CD14-positive monocyte (primary cell): Measurements from ENCODE around the gene COL11A1. TPM values are rescaled to one million over a fixed set of nuclear protein-coding genes. Genes with fewer than 3 reads are reported as not detected.
"Not testable (repeated sequence)": the region's sequence is repeated elsewhere in the genome, so short reads cannot be mapped to it uniquely, and the experiment has no call there.

Experiments
- DNase-seq, 3 donors: peaks; one replicate each; pipeline ENCODE4 v3.0.0-alpha.2; 2011 to 2022
- H2AFZ ChIP-seq: 2 replicates; pipeline ENCODE4 v1.6.0; 2012; ENCODE audit warnings: mild to moderate bottlenecking, low read depth, low read length, inconsistent platforms; ENCODE audit not compliant: insufficient read depth, poor library complexity, severe bottlenecking
- H3K27ac ChIP-seq, 2 donors: 1 replicate in 1 of 2; 2 replicates in 1 of 2; pipeline ENCODE4 v1.5.1; 2012 to 2013; ENCODE audit warnings: low read length in 2 of 2, control low read depth in 1 of 2, inconsistent platforms in 1 of 2, low read depth in 1 of 2, mild to moderate bottlenecking in 1 of 2
- H3K27me3 ChIP-seq, 2 donors: one replicate each; pipeline versions ENCODE4 v1.6.0 to v1.6.1; 2011 to 2013; ENCODE audit warnings: low read length in 2 of 2; ENCODE audit not compliant: control insufficient read depth in 2 of 2, insufficient read depth in 2 of 2
- H3K36me3 ChIP-seq, 2 donors: replicated peaks in 1 of 2; 1 replicate in 1 of 2; 2 replicates in 1 of 2; pipeline versions ENCODE4 v1.5.1 to v1.6.1; 2012 to 2013; ENCODE audit warnings: low read length in 2 of 2, control low read depth in 1 of 2, inconsistent platforms in 1 of 2, mild to moderate bottlenecking in 1 of 2; ENCODE audit not compliant: insufficient read depth in 2 of 2, control insufficient read depth in 1 of 2
- H3K4me1 ChIP-seq, 2 donors: 1 replicate in 1 of 2; 2 replicates in 1 of 2; pipeline versions ENCODE4 v1.5.1 to v1.6.1; 2012 to 2013; ENCODE audit warnings: low read length in 2 of 2, control low read depth in 1 of 2, inconsistent platforms in 1 of 2, mild to moderate bottlenecking in 1 of 2, moderate library complexity in 1 of 2; ENCODE audit not compliant: insufficient read depth in 2 of 2, control insufficient read depth in 1 of 2
- H3K4me2 ChIP-seq: replicated peaks from 2 replicates; pipeline ENCODE3; 2012; ENCODE audit warnings: low read length, moderate library complexity, mild to moderate bottlenecking; ENCODE audit not compliant: poor library complexity, severe bottlenecking; ENCODE audit errors: extremely low read depth
- H3K4me3 ChIP-seq, 3 experiments: fragments of 200-600 bp in 1 of 3; sonication (generic) in 1 of 3; replicated peaks in 1 of 3; 1 replicate in 2 of 3; 2 replicates in 1 of 3; pipeline ENCODE4 v1.5.1; 2011 to 2013; ENCODE audit warnings: low read length in 3 of 3, mild to moderate bottlenecking in 3 of 3, control low read depth in 2 of 3, low read depth in 2 of 3, inconsistent platforms in 1 of 3, moderate library complexity in 1 of 3
- H3K79me2 ChIP-seq: 2 replicates; pipeline ENCODE4 v1.6.0; 2012; ENCODE audit warnings: mild to moderate bottlenecking, control low read depth, inconsistent platforms, low read length, moderate library complexity; ENCODE audit not compliant: insufficient read depth
- H3K9ac ChIP-seq: 2 replicates; pipeline ENCODE4 v1.6.0; 2017; ENCODE audit warnings: low read length, mild to moderate bottlenecking; ENCODE audit not compliant: insufficient read depth, poor library complexity, severe bottlenecking
- H3K9me3 ChIP-seq, 2 donors: replicated peaks in 1 of 2; 1 replicate in 1 of 2; 2 replicates in 1 of 2; pipeline versions ENCODE4 v1.5.1 to v1.6.1; 2012 to 2013; ENCODE audit warnings: low read length in 2 of 2, control low read depth in 1 of 2; ENCODE audit not compliant: control insufficient read depth in 1 of 2, insufficient read depth in 1 of 2
- H4K20me1 ChIP-seq: 2 replicates; pipeline ENCODE4 v1.6.0; 2012; ENCODE audit warnings: mild to moderate bottlenecking, low read length, control low read depth, moderate library complexity; ENCODE audit not compliant: insufficient read depth
- H3K27ac Mint-ChIP-seq, 7 donors: one replicate each; pipeline ENCODE4 v1.8.0; 2020; ENCODE audit warnings: mild to moderate bottlenecking in 7 of 7, mixed read lengths in 7 of 7, moderate library complexity in 6 of 7, inconsistent platforms in 2 of 7
- H3K27me3 Mint-ChIP-seq, 3 donors: one replicate each; pipeline ENCODE4 v1.8.0; 2021 to 2022; ENCODE audit warnings: low read depth in 3 of 3, mild to moderate bottlenecking in 3 of 3, mixed read lengths in 3 of 3, moderate library complexity in 3 of 3, inconsistent platforms in 1 of 3
- H3K36me3 Mint-ChIP-seq, 2 donors: one replicate each; pipeline ENCODE4 v1.8.0; 2020; ENCODE audit warnings: mixed read lengths in 2 of 2, inconsistent platforms in 1 of 2, mild to moderate bottlenecking in 1 of 2
- H3K4me1 Mint-ChIP-seq: one replicate; pipeline ENCODE4 v1.8.0; 2020; ENCODE audit warnings: mild to moderate bottlenecking, mixed read lengths
- H3K4me3 Mint-ChIP-seq, 2 donors: one replicate each; pipeline ENCODE4 v1.8.0; 2020; ENCODE audit warnings: mild to moderate bottlenecking in 2 of 2, mixed read lengths in 2 of 2, moderate library complexity in 1 of 2
- H3K9me3 Mint-ChIP-seq, 7 donors: one replicate each; pipeline ENCODE4 v1.8.0; 2020 to 2022; ENCODE audit warnings: mixed read lengths in 7 of 7, mild to moderate bottlenecking in 6 of 7, moderate library complexity in 6 of 7, inconsistent platforms in 2 of 7
- CTCF ChIP-seq: fragments of 200-600 bp; IDR thresholded peaks from one replicate; pipeline ENCODE4 v1.8.0; 2022; ENCODE audit warnings: antibody characterized with exemption, mild to moderate bottlenecking
- WGBS: methylation state at CpG from one replicate; pipeline ENCODE4 v1.1.5; 2013; ENCODE audit warnings: missing lambda C conversion rate; ENCODE audit not compliant: insufficient coverage; 5-methylcytosine and 5-hydroxymethylcytosine counted together
- intact Hi-C, 2 donors: fragments of 100-400 bp; cut with micrococcal nuclease; formaldehyde crosslinking; loops; one replicate each; pipeline versions ENCODE4 v1.15.0 to v1.15.1; 2023
- polyA plus RNA-seq, 3 donors: library from polyadenylated mRNA; depleted of rRNA in 1 of 3; unstranded in 2 of 3; stranded (reverse) in 1 of 3; fragments of 300-500 nt in 2 of 3; fragments of >200 nt in 1 of 3; fragmentation: Illumina TruSeq in 2 of 3; gene quantifications; 1 replicate in 2 of 3; 2 replicates in 1 of 3; pipeline ENCODE4 v1.2.3, GENCODE V29; 2012 to 2021

COL11A1 gene
- polyA plus RNA-seq, 3 donors, result not detected

- H3K27me3 ChIP-seq, result no peaks in the 10 kb centered on the region
- H3K79me2 ChIP-seq, result no peaks in the 10 kb centered on the region
- Mint-ChIP-seq H3K4me3 (no peak overlapping the region), H3K36me3 (no peaks in the 10 kb centered on the region), H3K27me3 (no peaks in the 10 kb centered on the region), H3K27ac (no peak overlapping the region), H3K4me1 (no peaks in the 10 kb centered on the region), H3K9me3 (peaks cover 2 to 16% (median 9%) of the 10 kb centered on the region in 7 donors)
- H3K9me3 ChIP-seq, result peaks cover 8 to 15% of the 10 kb centered on the region in 2 donors
- H3K4me1 ChIP-seq, result no peaks in the 10 kb centered on the region
- H3K27ac ChIP-seq, result no peak overlapping the region
- no peak for TF ChIP-seq CTCF
- H3K9ac ChIP-seq, result no peak overlapping the region
- intact Hi-C loops, result no loop called here
- no peaks in the 10 kb centered on the region for H4K20me1 ChIP-seq
- no CpG with 5 or more reads among the region's 1 CpG for WGBS
- no peak for DNase-seq
- no peak overlapping the region for H3K4me3 ChIP-seq
- H3K36me3 ChIP-seq, result no peaks in the 10 kb centered on the region
- no peak overlapping the region for H3K4me2 ChIP-seq
- no peak overlapping the region for H2AFZ ChIP-seq
These were observed 273.5 kb downstream of the COL11A1 start for GRCh38 chr1:102834688-102835320.

- no peaks in the 10 kb centered on the region for H4K20me1 ChIP-seq
- WGBS, result 89% methylated on average over 2 of the region's 2 CpGs
- no peak overlapping the region for H2AFZ ChIP-seq
These were observed 275.2 kb downstream of the COL11A1 start for GRCh38 chr1:102833151-102833550.

GRCh38 chr1:102826706-102827105 lies 281.6 kb downstream of the COL11A1 start:
- H4K20me1 ChIP-seq, H3K36me3 ChIP-seq, H3K27ac ChIP-seq, H3K4me1 ChIP-seq, H3K27ac Mint-ChIP-seq, H2AFZ ChIP-seq, DNase-seq, H3K27me3 ChIP-seq, H3K27me3 Mint-ChIP-seq, H3K4me1 Mint-ChIP-seq, H3K4me2 ChIP-seq, intact Hi-C loops, H3K79me2 ChIP-seq, H3K9ac ChIP-seq, H3K4me3 Mint-ChIP-seq, H3K4me3 ChIP-seq, H3K36me3 Mint-ChIP-seq: not testable (repeated sequence)
- H3K9me3 ChIP-seq, result peaks cover 8 to 17% of the 10 kb centered on the region in 2 donors
- whole genome bisulfite sequencing, result 94% methylated on average over 9 of the region's 9 CpGs
- peaks cover 6 to 22% (median 17%) of the 10 kb centered on the region in 7 donors for H3K9me3 Mint-ChIP-seq

More at GRCh38 chr1:102833151-102833550, 275.2 kb downstream of the COL11A1 start:
- DNase-seq, result no peak
- Histone ChIP-seq H3K36me3 (no peaks in the 10 kb centered on the region), H3K4me1 (no peaks in the 10 kb centered on the region), H3K4me2 (no peak overlapping the region), H3K27me3 (no peaks in the 10 kb centered on the region), H3K79me2 (no peaks in the 10 kb centered on the region), H3K9me3 (peaks cover 8 to 11% of the 10 kb centered on the region in 2 donors), H3K4me3 (no peak overlapping the region), H3K9ac (no peak overlapping the region), H3K27ac (no peak overlapping the region)
- TF ChIP-seq CTCF, result no peak
- Mint-ChIP-seq H3K27me3 (no peaks in the 10 kb centered on the region), H3K9me3 (peaks cover 2 to 21% (median 8%) of the 10 kb centered on the region in 7 donors), H3K36me3 (no peaks in the 10 kb centered on the region), H3K27ac (no peak overlapping the region), H3K4me1 (no peaks in the 10 kb centered on the region), H3K4me3 (no peak overlapping the region)
- intact Hi-C loops, result no loop called here
